HG03521 (cell line): Measurements from ENCODE around the gene DOCK8.

ENCODE experiments used
- ATAC-seq: cut with Tn5 transposase; IDR thresholded peaks from one replicate; pipeline ENCODE4 v1.9.1; 2021; ENCODE audit warnings: mild to moderate bottlenecking, moderate library complexity; ENCODE audit not compliant: unreplicated experiment

The DOCK8 gene

DNA sequence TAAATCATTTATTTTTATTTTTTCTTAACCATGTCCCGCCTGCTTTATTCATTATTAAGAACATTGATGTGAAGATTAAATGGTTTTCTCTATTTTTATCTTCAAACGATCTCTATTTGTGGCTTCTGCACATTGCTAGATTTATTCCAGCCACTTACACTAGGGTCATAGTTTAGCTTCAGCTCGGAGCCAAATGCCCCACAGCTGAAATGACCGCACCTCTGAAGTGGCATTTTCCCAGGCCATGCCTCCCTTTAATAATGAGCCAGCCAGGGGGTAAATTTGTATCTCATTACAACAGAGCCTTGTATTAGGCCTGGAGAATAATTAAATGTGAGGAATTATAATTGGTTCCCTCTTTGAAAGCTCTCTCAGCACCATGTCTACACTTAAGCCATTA is 89.4 kb downstream of the DOCK8 start:
- no peak for ATAC-seq

DNA sequence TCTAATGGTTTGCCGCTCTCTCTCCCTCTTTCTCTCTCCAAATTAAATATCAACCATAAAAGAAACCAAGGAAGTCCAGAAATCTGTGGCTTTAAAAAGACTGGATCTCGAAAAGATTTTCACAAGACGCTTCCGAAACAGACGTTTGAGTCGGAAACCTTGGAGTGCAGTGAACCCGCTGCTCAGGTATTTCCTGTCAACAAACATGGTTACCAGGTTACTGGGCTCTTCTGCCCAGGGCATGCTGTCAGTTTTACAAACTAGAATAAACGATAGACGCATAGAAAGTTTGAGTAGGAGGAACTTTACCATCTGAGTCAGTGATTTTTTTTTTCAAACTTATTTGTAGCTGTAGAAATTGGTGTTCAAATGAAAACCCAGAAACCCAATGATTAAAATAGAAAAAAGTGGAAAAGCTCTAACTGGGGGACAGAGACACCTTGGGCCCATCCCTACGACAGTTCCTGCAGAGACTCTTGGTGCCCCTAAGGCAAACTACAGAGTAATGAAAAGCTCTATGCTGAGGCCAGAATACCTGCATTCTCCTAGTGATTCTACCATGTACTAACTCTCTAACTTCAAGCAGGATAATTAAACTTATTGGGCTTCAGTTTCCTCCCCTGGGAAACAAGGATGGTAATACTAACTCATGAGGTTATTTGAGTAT is 90.0 kb downstream of the DOCK8 start:
- no peak for ATAC-seq

DNA sequence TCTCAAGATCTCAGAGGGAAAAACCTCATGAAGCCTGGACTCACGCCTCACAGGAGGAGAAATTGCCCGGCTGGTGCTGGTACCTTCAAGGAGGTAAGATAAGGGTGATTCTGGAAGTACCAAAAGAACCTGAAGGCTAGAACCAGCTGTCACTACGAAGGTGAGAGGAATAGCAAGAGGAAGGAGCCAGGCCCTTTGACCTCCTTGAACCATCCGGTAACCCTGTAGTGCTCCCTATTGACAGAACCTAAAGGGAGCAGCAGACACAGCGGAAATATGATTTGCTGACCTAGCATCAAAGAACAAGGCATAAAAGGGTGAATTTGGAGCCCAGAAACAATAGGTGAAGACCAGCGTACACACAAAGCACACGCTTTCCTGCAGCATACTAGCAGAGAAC is 92.2 kb downstream of the DOCK8 start:
- no peak for ATAC-seq

DNA sequence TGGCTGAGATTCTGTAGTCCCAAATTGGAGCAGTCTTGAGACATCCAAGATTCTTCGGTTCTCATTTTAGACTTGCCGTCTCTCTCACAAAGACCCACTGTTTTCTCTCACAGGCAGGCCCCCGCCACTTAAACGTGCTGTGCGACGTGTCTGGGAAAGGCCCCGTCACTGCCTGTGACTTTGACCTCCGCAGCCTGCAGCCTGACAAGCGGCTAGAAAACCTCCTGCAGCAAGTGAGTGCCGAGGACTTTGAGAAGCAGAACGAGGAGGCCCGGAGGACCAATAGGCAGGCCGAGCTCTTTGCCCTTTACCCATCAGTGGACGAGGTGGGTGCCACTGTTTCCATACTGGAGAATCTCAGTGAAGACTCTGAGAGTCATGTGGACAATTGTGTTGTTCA is 97.2 kb downstream of the DOCK8 start:
- no peak for ATAC-seq

DNA sequence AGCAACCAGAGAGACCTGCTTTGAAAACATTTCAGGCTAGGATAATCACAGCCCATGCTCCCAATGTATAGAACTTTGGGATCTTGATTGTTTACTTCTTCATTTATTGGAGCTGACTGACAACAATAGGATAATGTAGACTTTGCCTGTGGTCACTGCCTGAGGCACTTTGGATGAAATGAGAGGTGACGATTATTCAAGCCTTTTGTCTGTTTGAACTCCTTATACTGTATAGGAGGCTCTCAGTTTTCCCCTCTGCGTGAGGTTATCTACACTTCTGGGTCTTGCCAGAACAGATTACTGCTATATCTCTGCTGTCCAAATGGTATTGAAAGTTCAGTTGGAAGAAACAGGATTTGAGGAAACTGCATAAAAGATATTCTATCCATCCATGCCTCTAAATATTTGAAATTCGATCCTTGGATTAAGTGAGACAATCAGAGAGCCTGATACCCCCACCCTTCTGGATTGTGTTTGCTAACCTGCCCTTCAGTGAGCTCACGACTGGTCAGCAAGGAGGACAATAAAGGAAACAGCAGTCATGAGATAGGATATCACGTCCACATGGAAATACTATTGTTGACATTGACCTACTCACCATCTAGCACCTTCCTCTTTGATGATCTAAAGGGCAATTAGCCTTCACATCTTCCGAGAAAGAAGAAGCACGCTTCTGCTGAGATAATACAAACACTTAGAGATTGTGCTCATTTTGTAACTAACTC is 98.1 kb downstream of the DOCK8 start:
- no peak for ATAC-seq

DNA sequence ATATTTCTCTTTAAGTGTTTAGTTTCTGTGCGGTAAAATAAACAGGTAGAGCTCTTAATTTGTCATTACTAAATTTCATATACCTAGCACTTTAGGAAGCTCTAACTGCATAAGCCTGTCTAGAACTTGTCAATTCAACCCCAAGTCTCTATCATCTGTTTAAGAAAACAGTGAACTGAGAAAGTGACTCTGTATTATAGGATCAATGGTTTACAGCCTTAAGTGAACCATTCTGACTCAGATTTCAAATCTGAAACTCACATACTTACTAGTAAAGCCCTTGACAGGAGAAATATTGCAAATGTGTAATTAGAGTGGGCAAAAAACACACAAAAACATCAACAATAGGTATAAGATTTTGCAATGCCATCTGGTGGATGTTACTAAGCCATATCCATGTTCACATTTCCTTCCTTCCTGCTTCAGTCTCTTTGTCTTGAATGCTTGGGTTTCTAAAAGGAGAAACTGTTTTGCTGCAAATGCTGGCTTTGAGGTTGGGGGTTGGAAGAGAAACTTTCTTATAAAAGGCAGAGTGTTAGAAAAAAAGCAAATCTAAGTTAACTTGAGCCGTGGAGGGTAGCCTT is 101.8 kb downstream of the DOCK8 start:
- no peak for ATAC-seq

DNA sequence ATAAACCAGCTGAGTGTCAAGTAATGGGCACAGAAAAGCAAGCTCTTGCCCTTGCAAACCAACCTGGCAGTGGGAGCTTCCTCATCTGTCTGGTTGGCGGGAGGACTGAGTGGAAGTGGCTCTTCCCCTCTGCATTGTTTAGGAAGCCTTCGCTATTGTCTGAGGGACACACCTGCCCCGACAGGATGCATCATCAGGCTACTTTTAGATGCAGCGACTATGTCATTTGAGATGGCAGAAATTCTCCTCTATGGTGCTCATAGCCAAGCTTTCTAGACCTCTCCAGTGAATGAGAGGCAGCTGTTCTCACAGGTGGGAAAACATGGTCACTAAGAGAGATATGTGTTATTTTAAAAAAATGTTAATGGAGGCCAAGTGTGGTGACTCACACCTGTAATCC is 104.0 kb downstream of the DOCK8 start:
- no peak for ATAC-seq

DNA sequence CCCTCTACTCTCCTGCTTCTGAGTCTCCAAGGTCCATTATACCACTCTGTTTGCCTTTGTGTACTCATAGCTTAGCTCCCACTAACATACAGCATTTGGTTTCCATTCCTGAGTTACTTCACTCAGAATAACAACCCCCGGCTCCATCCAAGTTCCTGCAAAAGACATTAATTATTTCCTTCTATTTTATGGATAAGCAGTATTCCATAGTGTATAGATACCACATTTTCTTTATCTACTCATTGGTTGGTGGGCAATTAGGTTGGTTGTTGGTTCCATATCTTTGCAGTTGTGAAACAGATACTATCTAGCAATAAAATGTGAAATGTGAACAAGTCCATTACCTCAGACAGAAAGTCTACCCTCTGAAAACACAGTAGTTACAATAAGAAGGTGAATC is 110.3 kb downstream of the DOCK8 start:
- no peak for ATAC-seq

DNA sequence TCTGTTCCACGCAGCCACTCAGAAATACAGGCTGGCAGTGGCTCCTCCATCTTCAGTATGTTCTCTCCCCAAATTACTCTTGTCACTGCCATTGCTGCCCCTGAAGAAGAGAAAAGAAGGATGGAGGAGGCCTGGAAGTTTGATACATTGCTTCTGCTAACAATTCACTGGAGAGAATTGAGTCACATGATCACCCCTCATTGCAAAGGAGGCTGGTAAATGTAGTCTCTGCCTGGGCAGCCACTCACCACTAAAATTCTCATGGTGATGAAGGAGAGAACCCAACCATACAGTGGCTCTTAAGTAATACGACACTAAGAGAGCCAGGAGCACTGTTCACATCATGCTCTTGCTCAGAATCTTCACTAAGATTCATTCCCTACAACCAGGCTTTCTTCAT is 112.0 kb downstream of the DOCK8 start:
- no peak for ATAC-seq

DNA sequence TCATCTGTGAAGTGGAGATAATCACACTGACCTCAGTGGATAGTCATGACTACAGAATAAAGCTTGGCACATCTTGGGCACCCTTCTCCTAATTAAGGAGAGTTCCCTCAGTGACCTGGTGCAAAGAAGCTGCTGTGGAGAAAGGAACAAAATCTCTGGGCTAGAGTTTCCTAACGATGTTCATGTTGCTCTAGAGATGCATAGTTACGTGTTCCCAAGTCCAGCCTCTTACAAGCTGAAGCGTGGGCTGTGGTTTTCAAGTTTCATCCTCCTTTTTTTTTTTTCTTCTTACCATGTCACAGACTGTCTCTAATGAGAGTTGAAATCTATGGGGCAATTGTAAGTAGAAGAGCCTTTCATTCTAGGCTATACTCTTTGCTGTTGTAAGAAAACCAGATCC is 113.8 kb downstream of the DOCK8 start:
- no peak for ATAC-seq

DNA sequence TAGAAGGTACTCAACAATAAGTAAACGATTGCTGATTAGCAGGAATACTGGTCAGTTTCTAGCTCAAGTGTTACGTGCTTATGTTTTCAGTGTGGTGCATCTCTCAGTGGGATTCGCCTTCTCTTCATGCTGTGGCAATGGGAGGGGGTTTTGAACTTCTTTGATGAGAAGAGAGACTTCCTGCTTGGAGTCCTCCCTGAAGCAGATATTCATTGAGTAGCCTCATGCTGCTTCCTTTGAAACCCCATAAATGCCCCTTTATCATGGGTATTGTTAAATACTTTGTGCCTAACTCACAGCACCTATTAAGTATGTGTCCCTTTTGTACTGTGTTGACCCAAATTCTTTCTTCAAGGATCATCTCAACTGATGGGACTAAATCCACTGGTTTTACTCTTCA is 116.5 kb downstream of the DOCK8 start:
- no peak for ATAC-seq

DNA sequence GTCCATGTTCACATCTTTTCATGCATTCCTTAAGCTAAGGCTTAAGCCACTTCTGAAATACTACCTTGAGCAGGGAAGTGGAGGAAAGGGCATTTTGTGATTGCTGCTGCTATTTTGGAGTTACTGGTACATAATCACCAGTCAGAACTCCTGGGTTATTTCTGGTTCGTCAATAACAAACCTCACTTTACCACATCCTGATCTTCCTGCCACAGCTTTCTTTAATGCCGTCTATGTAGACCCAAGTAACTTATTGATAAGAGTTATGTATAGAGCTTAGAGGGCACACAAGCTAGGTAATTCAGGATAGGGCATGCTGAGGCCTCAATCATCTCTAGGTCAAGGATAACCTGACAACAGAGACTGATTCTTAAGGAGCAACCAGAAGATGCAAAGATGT is 120.7 kb downstream of the DOCK8 start:
- ATAC-seq = no peak

DNA sequence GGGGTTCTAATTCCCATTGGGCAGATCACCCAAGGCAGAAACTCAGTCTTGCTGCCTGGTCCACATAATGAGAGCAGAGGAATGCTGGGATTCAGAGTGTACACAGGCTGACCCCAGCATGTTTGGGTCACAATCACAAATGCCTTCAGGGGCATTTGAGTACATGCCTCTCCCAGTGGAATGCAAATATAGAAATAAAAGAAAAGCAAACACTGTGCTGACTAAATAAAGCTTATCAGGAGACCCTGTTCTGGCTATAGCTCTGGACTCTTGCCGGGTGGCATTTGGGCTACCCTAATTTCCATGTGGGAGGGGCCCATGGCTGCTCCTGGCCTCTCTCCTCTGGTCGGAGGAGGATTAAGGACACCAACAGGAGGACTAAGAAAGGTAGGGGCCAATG is 121.4 kb downstream of the DOCK8 start:
- ATAC-seq = no peak

DNA sequence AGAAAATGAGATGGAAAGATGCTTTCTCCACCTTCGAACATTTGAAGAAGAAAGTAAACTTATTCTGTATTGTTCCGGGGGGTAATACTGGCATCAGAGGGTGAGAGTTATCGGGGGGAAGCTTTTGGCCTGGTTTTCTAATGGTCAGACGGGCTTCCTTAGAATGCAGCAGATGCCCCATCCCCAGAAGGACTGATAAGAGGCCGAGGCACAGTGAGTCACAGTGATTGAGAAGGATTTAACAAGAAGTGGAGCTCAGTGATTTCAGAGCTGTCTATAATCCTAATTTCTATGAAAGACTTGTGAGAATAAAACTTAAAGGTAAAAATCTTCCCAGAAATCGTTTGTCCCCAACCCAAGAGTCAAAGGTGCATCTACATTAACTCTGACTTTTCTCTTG is 123.9 kb downstream of the DOCK8 start:
- ATAC-seq = no peak

DNA sequence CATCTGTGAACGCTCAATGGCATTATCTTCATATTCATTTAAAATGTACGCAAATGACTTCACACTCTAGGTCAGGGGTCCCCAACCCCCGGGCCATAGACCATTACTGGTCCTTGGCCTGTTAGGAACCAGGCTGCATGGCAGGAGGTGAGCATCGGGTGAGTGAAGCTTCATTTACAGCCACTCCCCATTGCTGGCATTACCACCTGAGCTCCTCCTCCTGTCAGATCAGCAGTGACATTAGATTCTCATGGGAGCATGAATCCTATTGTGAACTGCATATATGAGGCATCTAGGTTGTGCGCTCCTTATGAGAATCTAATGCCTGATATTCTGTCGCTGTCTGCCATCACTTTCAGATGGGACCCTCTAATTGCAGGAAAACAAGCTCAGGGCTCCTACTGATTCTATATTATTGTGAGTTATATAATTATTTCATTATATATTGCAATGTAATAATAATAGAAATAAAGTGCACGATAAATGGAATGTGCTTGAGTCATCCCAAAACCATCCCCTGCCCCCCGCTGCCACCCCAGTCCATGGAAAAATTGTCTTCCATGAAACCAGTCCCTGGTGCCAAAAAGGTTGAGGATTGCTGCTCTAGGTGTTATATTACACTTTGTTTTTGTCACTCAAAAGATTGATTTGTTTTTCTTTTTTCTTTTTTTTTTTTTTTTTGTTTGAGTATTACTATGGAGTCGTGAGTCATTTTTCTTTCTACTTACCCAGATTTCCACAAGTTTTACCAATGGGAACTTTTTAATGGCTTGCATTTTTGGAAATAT is 127.2 kb downstream of the DOCK8 start:
- ATAC-seq = no peak

DNA sequence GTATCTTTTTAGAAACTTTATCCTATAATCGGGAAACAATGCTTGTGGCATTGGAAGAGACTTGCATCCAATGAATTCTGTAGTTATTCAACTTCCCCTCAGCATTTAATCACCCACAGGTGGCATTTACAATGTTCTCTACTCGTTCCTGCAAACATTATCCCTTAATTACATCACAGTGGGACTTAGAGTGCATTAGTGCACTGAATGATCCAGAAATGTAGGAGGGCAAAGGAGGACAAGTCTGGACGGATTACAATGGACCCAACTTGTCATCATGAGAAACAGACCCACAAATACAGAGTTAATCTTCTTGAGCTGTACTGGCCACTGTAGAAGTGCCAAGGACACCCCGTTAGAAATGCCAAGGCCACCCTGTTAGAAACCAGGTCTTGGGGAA is 129.1 kb downstream of the DOCK8 start:
- no peak for ATAC-seq

DNA sequence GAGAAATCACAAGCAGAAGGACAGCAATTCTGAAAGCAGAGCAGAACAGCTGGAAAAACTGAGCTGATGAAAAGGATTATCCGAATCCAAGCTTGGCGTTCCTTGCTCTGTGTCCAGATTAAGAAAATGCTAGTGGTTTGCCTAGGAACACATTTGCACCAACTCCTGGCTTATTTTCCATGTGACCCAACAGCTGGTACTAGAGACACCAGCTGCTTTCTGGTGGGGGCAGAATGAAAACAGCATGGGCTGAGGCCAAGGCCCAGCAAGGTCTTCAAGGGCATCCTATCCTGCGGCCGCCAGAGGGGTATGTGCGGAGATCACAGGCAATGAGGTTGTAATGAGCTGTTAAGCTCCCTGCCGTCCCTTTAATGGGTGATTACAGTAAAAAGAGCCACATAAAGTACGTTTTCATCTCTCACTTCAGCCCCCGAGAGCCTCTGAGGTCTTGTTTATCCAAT is 131.5 kb downstream of the DOCK8 start:
- no peak for ATAC-seq

DNA sequence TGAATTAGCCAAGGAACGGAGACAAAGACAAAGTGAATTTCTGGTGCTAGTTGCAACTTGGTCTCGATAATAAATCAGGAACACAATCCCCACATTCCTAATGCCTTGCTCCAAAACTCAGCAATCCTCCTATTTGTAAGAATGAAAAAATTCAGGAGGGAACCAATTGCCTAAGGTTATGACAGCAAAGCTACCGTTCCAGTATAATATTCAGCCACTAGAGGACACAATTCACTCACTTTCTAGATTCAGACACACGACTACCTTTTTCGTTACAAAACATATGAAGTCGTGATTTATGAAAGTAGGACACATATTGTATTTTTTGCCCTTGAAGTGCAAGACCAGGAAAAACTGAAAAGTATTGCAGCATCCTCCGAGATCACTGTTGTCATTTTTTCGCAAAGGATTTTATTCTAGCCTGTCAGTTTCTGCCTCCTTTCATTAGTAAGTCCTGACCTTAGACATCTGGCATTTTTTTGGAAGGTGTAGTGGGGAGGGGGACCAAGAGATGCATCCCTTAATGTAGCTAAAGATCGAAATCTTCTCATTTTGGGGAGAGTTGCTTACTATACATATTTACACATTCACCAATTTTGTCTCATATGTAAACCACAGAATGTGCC is 133.1 kb downstream of the DOCK8 start:
- ATAC-seq = no peak

DNA sequence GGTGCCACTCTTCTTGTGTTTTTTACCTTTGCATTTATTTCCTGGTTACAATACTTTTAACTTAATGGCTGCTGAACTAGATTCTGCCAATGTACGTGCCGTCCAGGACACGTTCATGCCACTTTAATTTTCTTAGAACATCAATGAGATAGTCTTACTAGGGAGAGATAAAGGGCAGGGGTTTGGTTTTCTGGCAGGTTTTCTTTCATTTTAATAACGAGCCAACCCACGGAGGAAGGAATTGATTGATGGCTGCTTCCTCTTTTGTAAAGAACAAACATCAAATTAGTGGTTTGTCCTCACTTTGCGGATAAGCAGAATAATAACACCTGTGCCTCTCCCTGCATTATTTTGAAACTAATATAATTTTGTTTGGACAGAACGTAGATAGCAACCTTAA is 135.7 kb downstream of the DOCK8 start:
- ATAC-seq = no peak

DNA sequence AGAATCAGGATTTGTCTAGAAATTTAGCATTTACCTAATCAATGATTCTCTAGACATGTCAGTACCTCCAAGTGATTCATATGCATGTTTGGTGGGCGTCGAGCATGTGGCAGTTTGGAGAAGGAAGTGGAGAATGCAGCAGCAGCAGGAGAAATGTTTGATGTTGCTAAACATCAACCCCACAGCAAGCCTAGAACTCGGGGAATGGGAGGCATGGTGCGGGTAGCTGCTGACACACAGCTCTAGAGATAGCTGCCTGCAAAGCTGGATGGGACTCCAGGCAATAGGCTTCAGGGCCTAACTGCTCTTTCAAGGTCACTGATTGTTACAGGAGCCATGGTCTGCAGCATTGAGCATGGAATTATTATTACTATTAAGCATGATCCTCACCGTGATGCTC is 137.3 kb downstream of the DOCK8 start:
- ATAC-seq = no peak

DNA sequence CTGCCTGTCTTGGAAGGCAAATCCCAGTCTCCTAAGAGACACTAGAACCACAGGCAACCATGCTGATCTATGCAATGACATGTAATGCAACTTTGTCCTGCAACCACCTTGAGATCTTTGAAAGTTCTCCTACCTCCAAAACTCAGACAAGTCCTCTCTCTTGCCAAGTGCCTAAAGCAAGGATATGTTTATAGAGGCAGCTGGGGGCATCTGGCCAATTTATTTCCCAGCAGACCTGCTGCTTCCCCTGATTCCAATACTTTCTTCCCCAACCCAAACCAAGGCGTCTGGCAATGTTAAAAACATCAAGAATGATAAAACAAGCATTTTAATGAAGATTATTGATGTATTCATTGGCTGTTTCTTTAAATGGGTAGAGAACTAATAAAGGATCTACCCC is 138.4 kb downstream of the DOCK8 start:
- ATAC-seq = no peak
